ENCODE measurements around the gene DIP2C.

Gene DIP2C

DNA sequence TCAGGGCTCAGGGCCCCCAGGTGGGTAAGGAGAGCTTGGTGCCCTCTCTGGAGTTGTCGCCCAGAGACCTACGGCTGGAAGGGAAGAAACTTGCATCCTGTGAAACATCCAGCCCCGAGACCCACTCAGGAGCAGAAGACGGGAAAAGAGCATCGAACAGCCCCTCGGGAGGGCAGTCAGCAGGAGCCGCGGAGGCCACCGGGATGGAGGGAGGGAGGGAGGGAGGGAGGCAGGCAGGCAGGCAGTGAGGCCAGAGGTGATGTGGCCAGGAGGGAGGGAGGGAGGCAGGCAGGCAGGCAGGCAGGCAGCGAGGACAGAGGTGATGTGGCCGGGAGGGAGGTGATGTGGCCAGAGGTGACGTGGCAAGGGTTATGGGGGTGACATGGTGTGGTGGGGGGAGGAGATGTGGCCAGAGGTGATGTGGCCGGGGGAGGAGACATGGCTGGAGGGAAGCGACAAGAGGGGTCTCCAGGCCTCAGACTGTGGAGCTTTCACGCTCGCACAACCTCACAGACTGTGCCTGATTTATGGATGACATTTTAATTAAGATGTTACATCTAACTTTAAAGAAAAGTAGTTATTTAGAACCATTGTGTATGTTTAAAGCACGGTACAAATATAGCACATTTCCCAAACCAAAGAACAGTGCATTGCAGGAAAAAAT lies 141.1 kb downstream of the DIP2C start:
- Histone ChIP-seq H3K36me3 (ENCODE audit: control insufficient read depth, insufficient read depth, low read length) (no peaks in the 10 kb centered on the region), H3K9me3 (ENCODE audit: control insufficient read depth, low read length) (no peaks in the 10 kb centered on the region), H3K4me3 (ENCODE audit: low read length) (no peak overlapping the region), H3K4me1 (ENCODE audit: control insufficient read depth, insufficient read depth, low read length) (peaks cover 10% of the 10 kb centered on the region), H3K27me3 (ENCODE audit: control insufficient read depth, insufficient read depth, low read length) (no peaks in the 10 kb centered on the region), H3K9ac (ENCODE audit: low read length) (no peak overlapping the region)

DNA sequence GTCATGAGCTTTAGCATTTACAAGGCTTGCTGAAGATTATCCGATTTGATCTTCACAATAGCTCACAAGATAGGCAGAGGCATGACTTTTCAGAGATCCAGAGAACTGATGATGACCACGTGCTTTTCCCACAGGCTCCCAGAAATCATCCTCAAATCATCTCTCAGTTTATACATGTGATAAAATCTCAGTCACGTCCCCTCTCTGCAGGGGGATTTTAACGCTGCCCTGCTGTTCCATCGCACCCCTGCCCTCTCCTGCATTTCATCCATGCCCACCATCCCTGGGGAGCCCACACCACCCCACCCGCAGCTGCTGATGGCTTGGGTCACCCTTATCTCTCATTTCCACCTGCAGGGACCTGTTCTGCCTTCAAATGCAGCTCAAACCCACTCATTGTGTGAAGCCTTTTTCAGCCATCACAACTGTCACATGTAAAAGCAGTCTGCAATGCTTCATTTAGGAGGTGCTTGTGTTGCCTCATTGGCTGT lies 141.8 kb downstream of the DIP2C start:
- H3K4me1 ChIP-seq (ENCODE audit: control insufficient read depth, insufficient read depth, low read length) = peaks cover 10% of the 10 kb centered on the region
- no peaks in the 10 kb centered on the region for H3K9me3 ChIP-seq (ENCODE audit: control insufficient read depth, low read length)
- H3K36me3 ChIP-seq (ENCODE audit: control insufficient read depth, insufficient read depth, low read length) = no peaks in the 10 kb centered on the region
- H3K27me3 ChIP-seq (ENCODE audit: control insufficient read depth, insufficient read depth, low read length) = no peaks in the 10 kb centered on the region
- H3K4me3 ChIP-seq (ENCODE audit: low read length) = no peak overlapping the region
- no peak overlapping the region for H3K9ac ChIP-seq (ENCODE audit: low read length)

DNA sequence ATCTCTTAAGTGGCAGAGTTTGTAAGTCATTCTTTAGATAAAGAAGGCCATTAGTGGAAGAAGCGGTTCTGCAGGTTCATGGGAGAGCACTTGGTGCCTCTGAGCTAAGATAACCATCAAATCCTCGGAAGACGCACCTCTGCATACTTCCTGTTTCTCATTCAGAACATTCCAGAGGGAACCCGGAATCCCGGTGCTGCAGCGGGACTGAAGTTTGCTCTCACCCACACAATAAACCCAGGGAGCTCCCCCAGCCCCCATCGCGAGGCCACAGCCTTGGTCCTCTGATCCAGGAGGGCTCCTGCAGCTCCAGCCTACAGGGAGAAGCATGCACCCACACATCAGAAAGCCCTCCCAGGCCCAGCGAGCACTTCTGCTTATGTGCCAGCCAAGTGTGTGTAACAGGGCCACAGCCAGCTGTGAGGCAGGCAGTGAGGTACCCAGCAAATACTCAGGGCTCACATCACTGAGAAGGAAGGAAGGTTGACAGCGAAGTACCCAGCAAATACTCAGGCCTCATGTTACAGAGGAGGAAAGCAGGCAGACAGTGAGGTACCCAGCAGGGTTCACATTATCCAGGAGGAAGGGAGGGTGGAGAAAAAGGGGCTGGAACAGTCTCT lies 142.4 kb downstream of the DIP2C start:
- peak overlapping the region; percentile 4 for H3K9ac ChIP-seq (ENCODE audit: low read length)
- no peaks in the 10 kb centered on the region for H3K36me3 ChIP-seq (ENCODE audit: control insufficient read depth, insufficient read depth, low read length)
- peaks cover 12% of the 10 kb centered on the region for H3K4me1 ChIP-seq (ENCODE audit: control insufficient read depth, insufficient read depth, low read length)
- no peaks in the 10 kb centered on the region for H3K27me3 ChIP-seq (ENCODE audit: control insufficient read depth, insufficient read depth, low read length)
- no peaks in the 10 kb centered on the region for H3K9me3 ChIP-seq (ENCODE audit: control insufficient read depth, low read length)
- H3K4me3 ChIP-seq (ENCODE audit: low read length) = no peak overlapping the region

DNA sequence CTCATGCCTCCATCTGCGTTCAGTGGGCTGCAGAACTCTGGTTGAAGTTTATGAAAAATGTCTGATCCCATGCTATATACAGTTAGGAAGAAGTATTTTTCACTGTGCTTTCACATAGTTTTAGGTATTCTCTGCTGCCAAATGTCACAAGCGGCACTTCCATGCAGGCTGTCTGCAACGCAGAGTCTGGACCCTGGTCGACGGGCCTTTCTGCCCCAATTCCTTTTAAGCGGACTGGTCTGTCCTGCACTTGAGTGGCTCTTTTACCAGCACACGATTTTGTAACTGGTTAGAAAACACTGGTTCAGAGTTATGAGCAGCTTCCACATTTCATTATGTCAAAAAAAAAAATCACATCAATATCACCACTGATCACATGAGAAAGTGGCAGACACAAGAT lies 143.0 kb downstream of the DIP2C start:
- H3K4me1 ChIP-seq (ENCODE audit: control insufficient read depth, insufficient read depth, low read length) = peaks cover 18% of the 10 kb centered on the region
- no peaks in the 10 kb centered on the region for H3K36me3 ChIP-seq (ENCODE audit: control insufficient read depth, insufficient read depth, low read length)
- H3K27me3 ChIP-seq (ENCODE audit: control insufficient read depth, insufficient read depth, low read length) = no peaks in the 10 kb centered on the region
- no peak overlapping the region for H3K9ac ChIP-seq (ENCODE audit: low read length)
- no peak overlapping the region for H3K4me3 ChIP-seq (ENCODE audit: low read length)
- no peaks in the 10 kb centered on the region for H3K9me3 ChIP-seq (ENCODE audit: control insufficient read depth, low read length)

DNA sequence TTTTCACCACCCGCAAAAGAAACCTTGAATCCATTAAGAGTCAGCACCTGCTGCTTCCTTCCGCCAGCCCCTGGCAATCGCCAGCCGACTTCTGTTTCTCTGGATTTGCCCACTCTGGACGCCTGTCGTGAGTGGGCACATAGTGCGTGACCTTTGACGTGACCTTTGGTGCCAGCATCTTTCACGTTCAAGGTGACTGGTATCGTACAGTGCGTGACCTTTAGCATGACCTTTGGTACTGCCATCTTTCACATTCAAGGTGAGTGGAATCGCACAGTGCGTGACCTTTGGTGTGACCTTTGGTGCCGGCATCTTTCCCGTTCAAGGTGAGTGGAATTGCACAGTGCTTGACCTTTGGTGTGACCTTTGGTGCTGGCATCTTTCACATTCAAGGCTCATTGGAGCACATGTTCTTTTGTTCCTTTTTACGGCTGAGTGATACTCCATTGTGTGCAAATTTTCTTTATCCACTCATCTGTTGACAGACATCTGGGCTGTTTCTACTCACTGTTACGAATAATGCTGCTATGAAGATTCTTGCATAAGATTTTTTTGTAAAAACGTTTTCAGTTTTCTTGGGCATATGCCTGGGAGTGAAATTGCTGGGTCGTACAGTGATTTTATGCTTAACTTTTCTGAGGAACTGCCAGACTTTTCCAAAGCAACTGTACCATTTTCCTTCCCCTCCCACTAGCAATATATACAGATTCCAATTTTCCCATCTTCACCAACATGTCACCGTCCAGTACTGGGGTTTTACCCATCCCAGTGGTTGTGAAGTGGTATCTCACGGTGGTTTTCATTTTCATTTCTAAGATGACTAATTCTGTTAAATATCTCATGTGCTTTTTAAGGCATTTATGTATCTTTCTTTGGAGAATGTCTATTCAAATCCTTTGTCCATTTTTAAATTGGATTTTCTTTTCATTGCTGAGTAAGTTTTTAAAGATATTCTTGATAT lies 145.3 kb downstream of the DIP2C start:
- Histone ChIP-seq H3K4me3 (ENCODE audit: low read length) (no peak overlapping the region), H3K9ac (ENCODE audit: low read length) (no peak overlapping the region), H3K36me3 (ENCODE audit: control insufficient read depth, insufficient read depth, low read length) (no peaks in the 10 kb centered on the region), H3K9me3 (ENCODE audit: control insufficient read depth, low read length) (no peaks in the 10 kb centered on the region), H3K27me3 (ENCODE audit: control insufficient read depth, insufficient read depth, low read length) (no peaks in the 10 kb centered on the region), H3K4me1 (ENCODE audit: control insufficient read depth, insufficient read depth, low read length) (peaks cover 21% of the 10 kb centered on the region)

DNA sequence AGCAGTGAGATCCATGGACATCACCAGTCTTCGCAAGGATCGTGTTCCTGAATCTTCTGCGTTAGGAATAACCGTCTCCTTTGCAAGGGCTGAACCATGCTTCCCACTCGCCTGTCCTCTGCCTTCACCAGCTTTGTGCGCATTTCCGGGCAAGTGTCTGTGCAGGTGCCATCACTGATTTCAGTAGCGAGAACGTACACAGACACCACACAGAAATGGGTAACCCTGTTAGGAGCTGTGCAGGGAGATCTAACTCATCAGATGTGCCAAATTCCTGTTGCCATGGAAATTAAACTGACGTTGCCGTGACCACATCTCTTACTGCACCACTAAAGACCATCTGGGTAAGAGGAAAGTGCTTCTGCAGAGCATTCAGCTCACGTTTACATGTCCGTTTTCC lies 146.3 kb downstream of the DIP2C start:
- H3K4me1 ChIP-seq (ENCODE audit: control insufficient read depth, insufficient read depth, low read length) = peaks cover 21% of the 10 kb centered on the region
- H3K27me3 ChIP-seq (ENCODE audit: control insufficient read depth, insufficient read depth, low read length) = no peaks in the 10 kb centered on the region
- no peaks in the 10 kb centered on the region for H3K9me3 ChIP-seq (ENCODE audit: control insufficient read depth, low read length)
- H3K4me3 ChIP-seq (ENCODE audit: low read length) = no peak overlapping the region
- no peak overlapping the region for H3K9ac ChIP-seq (ENCODE audit: low read length)
- no peaks in the 10 kb centered on the region for H3K36me3 ChIP-seq (ENCODE audit: control insufficient read depth, insufficient read depth, low read length)

DNA sequence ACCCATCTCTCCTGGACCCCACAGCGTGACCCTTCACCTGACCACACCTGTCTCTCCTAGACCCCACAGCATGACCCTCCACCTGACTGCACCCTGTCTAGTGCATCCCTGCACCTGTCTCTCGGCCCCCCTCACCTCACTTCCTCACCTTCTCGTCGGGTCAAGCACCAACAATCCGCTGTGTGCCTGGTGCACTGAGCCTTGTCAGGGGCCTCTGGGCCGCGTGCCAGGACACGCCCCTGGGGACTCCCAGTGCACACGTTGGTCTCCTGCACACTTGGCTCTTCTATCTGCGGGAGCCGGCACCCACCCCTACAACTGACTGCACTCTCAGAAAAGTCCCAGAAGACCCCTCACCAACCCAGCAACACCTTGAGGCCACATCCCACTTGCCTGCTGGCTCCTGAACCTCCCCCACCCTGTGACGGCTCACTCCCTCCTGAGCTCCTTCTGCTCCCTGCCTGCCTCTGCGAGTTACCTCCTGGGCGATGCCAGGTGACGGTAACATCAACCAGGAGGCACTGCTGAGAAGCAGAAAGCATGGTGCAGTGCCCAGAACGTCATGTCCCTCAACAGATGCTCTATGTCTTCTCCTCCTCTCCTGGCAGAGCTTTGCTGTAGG lies 147.6 kb downstream of the DIP2C start:
- Histone ChIP-seq H3K4me3 (ENCODE audit: low read length) (no peak overlapping the region), H3K9ac (ENCODE audit: low read length) (no peak overlapping the region), H3K36me3 (ENCODE audit: control insufficient read depth, insufficient read depth, low read length) (no peaks in the 10 kb centered on the region), H3K9me3 (ENCODE audit: control insufficient read depth, low read length) (no peaks in the 10 kb centered on the region), H3K4me1 (ENCODE audit: control insufficient read depth, insufficient read depth, low read length) (peaks cover 17% of the 10 kb centered on the region), H3K27me3 (ENCODE audit: control insufficient read depth, insufficient read depth, low read length) (no peaks in the 10 kb centered on the region)

DNA sequence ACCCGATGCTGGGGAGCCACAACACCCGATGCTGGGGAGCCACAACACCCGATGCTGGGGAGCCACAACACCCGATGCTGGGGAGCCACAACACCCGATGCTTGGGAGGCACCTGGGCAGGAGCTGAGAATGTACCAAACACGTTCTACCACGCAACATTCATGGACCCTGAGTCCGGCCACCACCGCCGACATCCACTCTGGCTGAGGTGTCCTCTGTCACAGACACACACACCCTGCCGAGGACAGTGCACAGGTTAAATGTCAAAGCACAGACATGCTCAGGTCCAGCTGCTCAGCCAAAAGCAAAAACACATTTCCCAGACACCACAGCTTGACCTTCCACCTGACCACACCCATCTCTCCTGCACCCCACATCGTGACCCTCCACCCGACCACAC lies 148.4 kb downstream of the DIP2C start:
- no peaks in the 10 kb centered on the region for H3K9me3 ChIP-seq (ENCODE audit: control insufficient read depth, low read length)
- no peak overlapping the region for H3K9ac ChIP-seq (ENCODE audit: low read length)
- H3K4me3 ChIP-seq (ENCODE audit: low read length) = no peak overlapping the region
- H3K27me3 ChIP-seq (ENCODE audit: control insufficient read depth, insufficient read depth, low read length) = no peaks in the 10 kb centered on the region
- H3K36me3 ChIP-seq (ENCODE audit: control insufficient read depth, insufficient read depth, low read length) = no peaks in the 10 kb centered on the region
- peaks cover 11% of the 10 kb centered on the region for H3K4me1 ChIP-seq (ENCODE audit: control insufficient read depth, insufficient read depth, low read length)

DNA sequence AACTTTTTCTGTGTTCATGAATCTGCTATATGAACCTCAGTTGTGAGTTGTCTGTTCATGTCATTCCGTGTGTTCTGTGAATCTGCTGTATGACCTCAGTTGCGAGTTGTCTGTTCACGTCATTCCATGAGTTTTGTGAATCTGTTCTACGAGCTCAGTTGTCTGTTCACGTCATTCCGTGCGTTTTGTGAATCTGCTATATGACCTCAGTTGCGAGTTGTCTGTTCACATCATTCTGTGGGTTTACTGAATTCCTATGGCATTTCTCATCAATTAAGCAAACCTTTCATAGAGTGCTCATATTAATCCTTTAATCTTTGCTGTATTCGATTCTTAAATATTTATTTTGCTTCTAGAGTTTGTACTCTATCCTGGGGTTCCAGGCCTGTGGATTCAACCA lies 150.6 kb downstream of the DIP2C start:
- Histone ChIP-seq H3K36me3 (ENCODE audit: control insufficient read depth, insufficient read depth, low read length) (no peaks in the 10 kb centered on the region), H3K9ac (ENCODE audit: low read length) (no peak overlapping the region), H3K4me3 (ENCODE audit: low read length) (no peak overlapping the region), H3K27me3 (ENCODE audit: control insufficient read depth, insufficient read depth, low read length) (no peaks in the 10 kb centered on the region), H3K4me1 (ENCODE audit: control insufficient read depth, insufficient read depth, low read length) (peaks cover 11% of the 10 kb centered on the region), H3K9me3 (ENCODE audit: control insufficient read depth, low read length) (no peaks in the 10 kb centered on the region)

DNA sequence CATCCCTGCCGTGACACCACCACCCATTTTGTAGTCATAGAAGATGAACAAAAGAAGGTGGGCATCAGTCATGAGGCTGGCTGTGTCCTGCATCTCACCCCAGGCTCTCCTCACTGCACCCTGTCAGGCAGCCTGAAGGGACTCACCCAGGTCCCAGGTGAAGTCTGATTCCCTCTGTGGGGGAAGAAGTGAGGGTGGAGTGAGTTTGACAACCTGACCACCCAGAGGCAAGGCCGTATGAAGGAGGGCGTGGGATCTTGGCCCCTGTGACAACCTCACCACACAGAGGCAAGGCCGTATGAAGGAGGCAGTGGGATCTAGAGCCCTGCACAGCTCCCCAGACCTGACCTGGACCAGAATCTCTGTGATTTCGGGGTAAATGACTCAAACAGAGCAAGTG lies 152.5 kb downstream of the DIP2C start:
- Histone ChIP-seq H3K27me3 (ENCODE audit: control insufficient read depth, insufficient read depth, low read length) (no peaks in the 10 kb centered on the region), H3K9ac (ENCODE audit: low read length) (no peak overlapping the region), H3K4me3 (ENCODE audit: low read length) (no peak overlapping the region), H3K36me3 (ENCODE audit: control insufficient read depth, insufficient read depth, low read length) (no peaks in the 10 kb centered on the region), H3K9me3 (ENCODE audit: control insufficient read depth, low read length) (no peaks in the 10 kb centered on the region), H3K4me1 (ENCODE audit: control insufficient read depth, insufficient read depth, low read length) (peaks cover 8% of the 10 kb centered on the region)

DNA sequence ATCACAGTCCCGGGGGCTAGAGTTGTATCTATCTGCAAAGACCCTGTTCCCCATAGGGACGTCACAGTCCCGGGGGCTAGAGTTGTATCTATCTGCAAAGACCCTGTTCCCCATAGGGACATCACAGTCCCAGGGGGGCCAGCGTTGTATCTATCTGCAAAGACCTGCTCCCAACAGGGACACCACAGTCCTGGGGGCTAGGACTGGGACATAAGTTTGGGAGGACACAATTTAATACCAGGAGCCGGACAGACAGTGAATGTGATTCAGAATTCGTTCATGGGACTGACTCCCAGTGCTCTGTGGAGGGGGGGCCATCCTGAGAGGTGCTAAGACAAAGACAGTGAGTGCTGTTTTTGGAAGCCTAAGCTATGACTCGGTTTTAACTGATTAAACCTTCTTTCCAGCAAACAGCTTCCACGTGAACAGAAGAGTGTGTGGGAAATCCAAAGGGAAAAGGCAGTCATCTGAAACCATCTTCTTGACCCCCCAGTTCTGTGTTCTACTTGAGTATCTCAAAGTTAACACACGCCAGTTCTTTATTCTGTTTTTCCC lies 153.0 kb downstream of the DIP2C start:
- Histone ChIP-seq H3K9me3 (ENCODE audit: control insufficient read depth, low read length) (no peaks in the 10 kb centered on the region), H3K36me3 (ENCODE audit: control insufficient read depth, insufficient read depth, low read length) (no peaks in the 10 kb centered on the region), H3K4me1 (ENCODE audit: control insufficient read depth, insufficient read depth, low read length) (peaks cover 3% of the 10 kb centered on the region), H3K4me3 (ENCODE audit: low read length) (no peak overlapping the region), H3K27me3 (ENCODE audit: control insufficient read depth, insufficient read depth, low read length) (no peaks in the 10 kb centered on the region), H3K9ac (ENCODE audit: low read length) (no peak overlapping the region)

Data from mucosa of stomach (tissue), 1 donor.